Measurements from ENCODE around the gene ASIC4.
A peak's percentile ranks its signal among the peaks of the same experiment; 100 is the strongest.

- TF ChIP-seq PRRX2 (CRISPR knock-in tag; IDR thresholded peaks at IDR 0.05) (no peak), CTCF (IDR thresholded peaks at IDR 0.05) (no peak), NR2C2 (CRISPR knock-in tag; IDR thresholded peaks at IDR 0.05) (no peak; the same call in 1 of the 2 replicates), IRF1 (CRISPR knock-in tag; IDR thresholded peaks at IDR 0.05) (peak; percentile 68), MLX (CRISPR knock-in tag; IDR thresholded peaks at IDR 0.05) (0 out of 2 replicates have a peak, but pooled peaks have one; percentile 63)
These were observed 56.1 kb downstream of the ASIC4 start for GRCh38 chr2:219570194-219570923.

All from WTC11 (cell line).